HG02678 (cell line): ENCODE measurements around the gene FKBP6.
"Not testable (repeated sequence)": the region's sequence is repeated elsewhere in the genome, so short reads cannot be mapped to it uniquely, and the experiment has no call there.

Source experiments
- ATAC-seq: cut with Tn5 transposase; IDR thresholded peaks from one replicate; pipeline ENCODE4 v1.9.1; 2021; ENCODE audit warnings: mild to moderate bottlenecking, moderate library complexity; ENCODE audit not compliant: unreplicated experiment

The FKBP6 gene

GRCh38 chr7:73387908-73388414, 60.0 kb downstream of the FKBP6 start:
- no peak for ATAC-seq

DNA sequence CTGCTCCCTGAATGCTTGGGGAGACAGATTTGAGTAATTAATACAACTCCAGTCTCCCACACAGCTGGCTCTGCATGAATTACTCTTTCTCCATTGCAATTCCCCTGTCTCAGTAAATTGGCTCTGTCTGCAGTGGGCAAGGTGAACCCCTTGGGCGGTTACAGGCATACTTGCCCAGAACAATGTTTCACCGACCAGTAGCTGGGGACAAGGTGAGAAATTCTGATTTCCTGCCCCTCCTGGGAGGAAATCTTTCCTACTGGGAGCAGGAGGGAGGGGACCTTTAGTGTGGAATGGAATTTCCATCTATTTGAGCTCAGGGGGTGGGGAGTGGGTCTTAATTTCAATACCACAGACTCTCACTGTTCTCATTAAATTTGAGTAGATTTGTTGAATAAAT, 63.4 kb downstream of the FKBP6 start:
- no peak for ATAC-seq

DNA sequence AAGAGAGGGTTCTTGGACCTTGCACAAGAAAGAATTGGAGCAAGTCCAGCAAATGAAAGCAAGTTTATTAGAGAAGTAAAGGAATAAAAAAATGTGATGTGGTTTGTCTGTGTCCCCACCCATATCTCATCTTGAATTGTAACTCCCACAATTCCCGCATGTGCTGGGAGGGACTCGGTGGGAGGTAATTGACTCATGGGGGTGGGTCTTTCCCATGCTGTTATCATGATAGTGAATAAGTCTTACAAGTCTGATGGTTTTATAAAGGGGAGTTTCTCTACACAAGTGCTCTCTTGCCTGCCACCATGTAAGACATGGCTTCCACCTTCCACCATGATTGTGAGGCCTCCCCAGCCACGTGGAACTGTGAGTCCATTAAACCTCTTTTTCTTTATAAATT, 66.5 kb downstream of the FKBP6 start:
- no peak for ATAC-seq

- no peak for ATAC-seq
Observed at GRCh38 chr7:73395538-73396503, 67.9 kb downstream of the FKBP6 start.

DNA sequence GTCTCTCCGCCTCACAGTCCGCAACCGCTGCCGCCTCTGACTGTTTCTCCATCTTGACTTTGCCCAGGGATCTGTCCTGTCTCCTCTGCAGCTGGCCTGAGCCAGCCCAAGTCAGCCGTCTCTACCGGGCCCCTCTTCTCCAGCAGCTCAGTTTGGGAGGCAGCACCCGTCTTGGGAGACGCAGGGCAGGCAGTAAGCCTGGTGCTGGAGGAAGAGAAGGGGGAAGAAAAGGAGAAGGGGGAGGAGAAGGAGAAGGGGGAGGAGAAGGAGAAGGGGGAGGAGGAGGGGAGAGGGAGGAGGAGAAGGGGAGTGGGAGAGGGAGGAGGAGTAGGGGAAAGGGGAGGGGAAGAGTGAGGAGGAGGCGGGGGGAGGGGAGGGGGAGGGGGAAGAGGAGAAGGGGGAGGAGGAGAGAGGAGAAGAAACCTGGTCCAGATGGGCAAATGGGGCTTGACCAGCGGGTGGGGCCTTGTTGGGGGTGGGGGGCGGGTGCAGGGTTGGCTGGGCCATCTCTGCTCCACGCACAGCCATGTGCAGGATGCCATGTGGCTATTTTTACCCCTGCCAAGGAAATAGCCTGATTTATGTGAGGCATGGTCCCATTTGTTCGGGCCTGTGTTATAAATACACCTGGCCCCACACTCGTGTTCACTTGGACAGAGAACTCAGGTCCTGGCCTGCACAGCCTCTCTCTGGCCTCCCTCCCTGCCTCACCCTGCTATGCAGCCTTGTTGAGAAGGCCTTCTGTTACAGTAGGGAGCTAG, 69.7 kb downstream of the FKBP6 start:
- no peak for ATAC-seq

DNA sequence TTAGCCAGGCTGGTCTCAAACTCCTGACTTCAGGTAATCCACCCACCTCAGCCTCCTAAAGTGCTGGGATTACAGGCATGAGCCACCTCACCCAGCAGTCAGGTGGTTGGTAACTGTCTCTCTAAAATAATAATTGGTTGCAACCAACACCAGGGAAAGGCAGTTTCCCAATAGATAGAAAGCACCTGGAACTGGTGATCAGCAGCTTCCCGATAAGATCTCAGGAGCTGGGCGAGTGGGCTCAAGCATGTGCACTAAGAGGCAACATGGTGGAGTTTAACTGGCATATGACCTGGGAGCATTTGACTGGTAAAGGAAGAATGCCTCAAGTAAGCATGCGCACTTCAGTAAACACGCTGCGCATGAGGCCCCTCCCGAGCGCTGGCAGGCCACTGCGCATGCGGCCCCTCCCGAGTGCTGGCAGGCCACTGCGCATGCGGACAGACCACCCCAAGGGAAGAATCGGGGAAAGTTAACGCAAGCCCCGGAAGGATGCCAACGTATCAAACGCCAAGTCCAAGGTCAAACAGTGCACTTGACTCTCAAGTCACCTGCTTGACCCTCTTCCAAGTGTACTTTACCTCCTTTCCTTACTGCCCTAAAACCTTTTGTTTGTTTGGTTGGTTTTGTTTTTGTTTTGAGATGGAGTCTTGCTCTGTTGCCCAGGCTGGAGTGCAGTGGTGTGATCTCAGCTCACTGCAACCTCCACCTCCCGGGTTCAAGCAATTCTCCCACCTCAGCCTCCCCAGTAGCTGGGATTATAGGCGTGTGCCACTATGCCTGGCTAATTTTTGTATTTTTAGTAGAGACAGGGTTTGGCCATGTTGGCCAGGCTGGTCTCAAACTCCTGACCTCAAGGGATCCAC, 71.5 kb downstream of the FKBP6 start:
- ATAC-seq = peak; percentile 43

DNA sequence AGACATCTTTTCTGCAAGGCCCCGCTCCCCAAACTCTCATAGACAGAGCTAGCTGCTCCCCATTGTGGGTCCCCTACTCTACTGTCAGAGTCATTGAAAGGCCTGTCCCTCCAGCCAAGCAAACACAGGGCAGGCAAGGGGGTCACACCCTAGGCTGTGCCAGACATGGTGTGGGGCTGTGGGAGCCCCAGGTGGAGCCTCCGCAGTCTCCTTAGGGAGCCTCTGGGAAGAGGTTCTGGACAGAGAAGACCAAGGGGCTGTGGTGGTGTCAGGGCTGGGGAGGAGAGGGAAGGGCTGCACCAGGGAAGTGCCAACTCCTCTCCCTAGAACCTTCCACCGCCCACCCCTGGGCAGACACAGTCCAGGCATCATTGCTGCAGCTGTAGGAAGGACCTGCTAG, 76.9 kb downstream of the FKBP6 start:
- ATAC-seq = not testable (repeated sequence)
